ENCODE measurements around the gene HS6ST3. TPM values are rescaled to one million over a fixed set of nuclear protein-coding genes. Genes with fewer than 3 reads are reported as not detected.

HS6ST3 gene
- total and polyA plus RNA-seq, 2 donors (not counting 1 experiment from before 2014, with no cell fraction given): not detected

GRCh38 chr13:96533408-96533807, 443.5 kb downstream of the HS6ST3 start:
- H2AFZ ChIP-seq (ENCODE audit: low read length): no peak overlapping the region
- no peaks in the 10 kb centered on the region for H4K20me1 ChIP-seq (ENCODE audit: control insufficient read depth, extremely low read depth, insufficient read depth, low read length)
- H3K4me2 ChIP-seq (ENCODE audit: extremely low read depth, insufficient read depth, low read length): no peak overlapping the region
- H3K4me1 ChIP-seq (ENCODE audit: control insufficient read depth, extremely low read depth, insufficient read depth, low read length): no peaks in the 10 kb centered on the region
- H3K79me2 ChIP-seq (ENCODE audit: control insufficient read depth, insufficient read depth, low read length): no peaks in the 10 kb centered on the region
- no peak for TF ChIP-seq EZH2 (IDR thresholded peaks at IDR 0.05; ENCODE audit: low read length, missing control alignments)
- TF ChIP-seq CTCF (conservative IDR thresholded peaks at IDR 0.05 in 1 of 2, IDR thresholded peaks at IDR 0.05 in 1 of 2; ENCODE audit: low read depth in 1 of 2, low read length in 2 of 2): no peak
- no peak overlapping the region for H3K27ac ChIP-seq (ENCODE audit: insufficient read depth, low read length)
- H3K36me3 ChIP-seq (ENCODE audit: control insufficient read depth, insufficient read depth, low read length): no peaks in the 10 kb centered on the region
- no peak overlapping the region for H3K9ac ChIP-seq (ENCODE audit: insufficient read depth, low read length)
- no peak overlapping the region for H3K4me3 ChIP-seq (replicated peaks in 1 of 4; ENCODE audit: control extremely low read depth in 1 of 4, insufficient read depth in 1 of 4, low read depth in 3 of 4, low read length in 4 of 4)
- H3K27me3 ChIP-seq (ENCODE audit: control insufficient read depth, insufficient read depth, low read length): no peaks in the 10 kb centered on the region
- DNase-seq (ENCODE audit: low read depth in 2 of 2): no peak
- H3K9me3 ChIP-seq (ENCODE audit: control insufficient read depth, insufficient read depth, low read depth, low read length): no peaks in the 10 kb centered on the region

GRCh38 chr13:96539791-96540190, 449.9 kb downstream of the HS6ST3 start:
- Histone ChIP-seq H4K20me1 (ENCODE audit: control insufficient read depth, extremely low read depth, insufficient read depth, low read length) (no peaks in the 10 kb centered on the region), H2AFZ (ENCODE audit: low read length) (no peak overlapping the region), H3K4me3 (replicated peaks in 1 of 4; ENCODE audit: control extremely low read depth in 1 of 4, insufficient read depth in 1 of 4, low read depth in 3 of 4, low read length in 4 of 4) (no peak overlapping the region), H3K4me2 (ENCODE audit: extremely low read depth, insufficient read depth, low read length) (no peak overlapping the region), H3K36me3 (ENCODE audit: control insufficient read depth, insufficient read depth, low read length) (no peaks in the 10 kb centered on the region), H3K4me1 (ENCODE audit: control insufficient read depth, extremely low read depth, insufficient read depth, low read length) (no peaks in the 10 kb centered on the region), H3K9me3 (ENCODE audit: control insufficient read depth, insufficient read depth, low read depth, low read length) (no peaks in the 10 kb centered on the region), H3K27ac (ENCODE audit: insufficient read depth, low read length) (no peak overlapping the region), H3K9ac (ENCODE audit: insufficient read depth, low read length) (no peak overlapping the region), H3K27me3 (ENCODE audit: control insufficient read depth, insufficient read depth, low read length) (no peaks in the 10 kb centered on the region), H3K79me2 (ENCODE audit: control insufficient read depth, insufficient read depth, low read length) (no peaks in the 10 kb centered on the region)
- DNase-seq (ENCODE audit: low read depth in 2 of 2): no peak
- TF ChIP-seq EZH2 (IDR thresholded peaks at IDR 0.05; ENCODE audit: low read length, missing control alignments): no peak

GRCh38 chr13:96540670-96541069, 450.8 kb downstream of the HS6ST3 start:
- no peak overlapping the region for H3K4me2 ChIP-seq (ENCODE audit: extremely low read depth, insufficient read depth, low read length)
- TF ChIP-seq CTCF (conservative IDR thresholded peaks at IDR 0.05 in 1 of 2, IDR thresholded peaks at IDR 0.05 in 1 of 2; ENCODE audit: low read depth in 1 of 2, low read length in 2 of 2): no peak
- no peak for TF ChIP-seq EZH2 (IDR thresholded peaks at IDR 0.05; ENCODE audit: low read length, missing control alignments)
- no peaks in the 10 kb centered on the region for H3K4me1 ChIP-seq (ENCODE audit: control insufficient read depth, extremely low read depth, insufficient read depth, low read length)

More at GRCh38 chr13:96540670-96541069, 450.8 kb downstream of the HS6ST3 start:
- Histone ChIP-seq H3K27ac (ENCODE audit: insufficient read depth, low read length) (no peak overlapping the region), H3K4me3 (replicated peaks in 1 of 4; ENCODE audit: control extremely low read depth in 1 of 4, insufficient read depth in 1 of 4, low read depth in 3 of 4, low read length in 4 of 4) (no peak overlapping the region), H2AFZ (ENCODE audit: low read length) (no peak overlapping the region), H4K20me1 (ENCODE audit: control insufficient read depth, extremely low read depth, insufficient read depth, low read length) (no peaks in the 10 kb centered on the region), H3K27me3 (ENCODE audit: control insufficient read depth, insufficient read depth, low read length) (no peaks in the 10 kb centered on the region), H3K36me3 (ENCODE audit: control insufficient read depth, insufficient read depth, low read length) (no peaks in the 10 kb centered on the region), H3K9ac (ENCODE audit: insufficient read depth, low read length) (no peak overlapping the region), H3K79me2 (ENCODE audit: control insufficient read depth, insufficient read depth, low read length) (no peaks in the 10 kb centered on the region), H3K9me3 (ENCODE audit: control insufficient read depth, insufficient read depth, low read depth, low read length) (no peaks in the 10 kb centered on the region)
- DNase-seq (ENCODE audit: low read depth in 2 of 2): no peak
